Measurements from ENCODE around the gene MAPK12.

Gene MAPK12

DNA sequence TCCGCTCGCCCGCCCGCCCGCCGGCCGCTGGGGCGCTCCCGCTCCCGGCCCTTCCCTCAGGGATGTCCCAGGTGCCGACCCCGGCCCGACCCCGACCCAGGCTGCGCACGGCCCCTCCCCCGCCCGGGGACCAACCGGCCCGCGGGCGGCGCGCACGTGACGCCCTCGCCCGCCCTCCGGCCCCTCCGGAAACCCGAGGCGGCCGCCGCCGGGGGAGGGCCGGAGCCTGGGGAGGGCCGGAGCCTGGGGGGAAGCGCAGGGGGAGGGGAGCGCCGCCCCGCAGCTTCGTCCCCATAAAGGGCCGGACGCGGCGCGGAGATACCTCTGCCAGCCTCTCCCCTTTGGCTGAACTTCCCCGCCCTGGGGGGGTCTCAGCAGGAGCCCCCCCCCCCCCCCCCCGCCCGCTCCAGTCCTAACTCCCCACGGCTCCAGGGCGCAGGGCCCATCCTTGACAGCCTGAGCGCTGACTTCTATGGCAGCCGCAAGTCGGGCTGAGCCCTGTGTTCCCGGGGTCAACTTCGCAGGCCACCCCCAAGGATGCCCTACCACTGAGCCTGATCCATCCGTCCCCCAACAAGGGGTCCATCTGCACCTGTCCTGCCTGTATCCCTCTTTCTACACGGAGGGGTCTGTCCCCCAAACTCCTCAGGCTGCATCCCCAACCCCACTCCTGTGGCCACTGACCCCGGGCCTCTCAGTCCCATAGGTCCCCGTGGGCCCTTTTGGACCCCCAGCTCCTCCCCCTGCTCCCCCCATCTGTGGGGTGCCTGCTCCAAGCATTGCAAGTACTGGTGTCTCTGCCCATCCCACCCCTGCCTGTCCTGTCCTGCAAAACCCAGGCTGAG is at the start of gene MAPK12:
TSS of gene MAPK12 (minus strand) at position 69 of the 845 bp plus-strand sequence. CDS start 174 bp downstream, outside the sequence.
- Histone ChIP-seq H3K9ac (ENCODE audit: low read depth, low read length, poor library complexity, severe bottlenecking) (no peak within 1 kb of the TSS), H3K36me3 (ENCODE audit: insufficient read depth, low read length) (no peaks in the 10 kb centered on the region), H2AFZ (ENCODE audit: low read length) (no peak within 1 kb of the TSS)

DNA sequence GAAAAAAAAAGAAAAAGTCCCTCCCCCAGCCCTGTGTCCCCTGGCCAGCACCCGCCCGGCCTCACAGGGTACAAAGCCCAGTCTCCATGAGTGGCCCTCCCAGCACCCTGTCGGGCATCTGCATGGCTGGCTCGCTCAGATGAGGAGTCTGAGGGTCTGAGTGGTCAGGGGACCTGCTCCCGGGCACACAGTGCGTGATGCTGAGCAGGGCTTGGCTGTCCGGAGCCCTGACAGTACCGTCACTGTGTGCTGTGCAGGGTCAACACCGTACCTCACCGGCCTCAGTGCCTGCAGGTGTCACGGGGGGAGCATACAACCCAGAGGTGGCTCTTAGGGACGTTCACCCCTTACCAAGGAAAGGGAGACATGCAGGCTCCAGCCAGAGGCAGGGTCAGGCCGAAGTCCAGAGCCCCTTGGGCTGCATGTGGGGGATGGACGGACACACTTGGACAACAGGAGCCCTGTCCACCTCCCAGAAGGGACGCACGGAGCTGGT is 49.5 kb upstream of the MAPK12 start:
- Histone ChIP-seq H3K27me3 (ENCODE audit: insufficient read depth, low read length, poor library complexity, severe bottlenecking) (no peaks in the 10 kb centered on the region), H3K4me2 (ENCODE audit: low read depth, low read length, poor library complexity, severe bottlenecking) (no peak overlapping the region), H4K20me1 (ENCODE audit: insufficient read depth, low read length, poor library complexity, severe bottlenecking) (no peaks in the 10 kb centered on the region), H3K4me1 (ENCODE audit: insufficient read depth, low read length, poor library complexity, severe bottlenecking) (peaks cover 62% of the 10 kb centered on the region), H3K9me2 (replicated peaks; ENCODE audit: low read depth, low read length) (no peaks in the 10 kb centered on the region), H3F3A (ENCODE audit: low read depth) (0 out of 2 replicates have a peak, but pooled peaks cover 5% of the 10 kb centered on the region), H3K36me3 (ENCODE audit: insufficient read depth, low read length) (no peaks in the 10 kb centered on the region), H3K79me2 (ENCODE audit: insufficient read depth, low read length) (peaks cover 12% of the 10 kb centered on the region; the same call in 1 of the 2 replicates), H3K4me3 (ENCODE audit: low read length, poor library complexity, severe bottlenecking) (no peak overlapping the region), H3K9ac (ENCODE audit: low read depth, low read length, poor library complexity, severe bottlenecking) (no peak overlapping the region), H3K9me3 (ENCODE audit: insufficient read depth, low read depth, low read length) (no peaks in the 10 kb centered on the region), H2AFZ (ENCODE audit: low read length) (no peak overlapping the region)
- no peak for TF ChIP-seq EZH2phosphoT487 (IDR thresholded peaks at IDR 0.05; ENCODE audit: borderline replicate concordance)

More for the DNA sequence above, at the start of gene MAPK12:
- H3K4me2 ChIP-seq (ENCODE audit: low read depth, low read length, poor library complexity, severe bottlenecking), result no peak within 1 kb of the TSS
- no peaks in the 10 kb centered on the region for H3K79me2 ChIP-seq (ENCODE audit: insufficient read depth, low read length)
- H3K27me3 ChIP-seq (ENCODE audit: insufficient read depth, low read length, poor library complexity, severe bottlenecking), result no peaks in the 10 kb centered on the region
- H3K4me3 ChIP-seq (ENCODE audit: low read length, poor library complexity, severe bottlenecking), result no peak within 1 kb of the TSS
- H3K9me2 ChIP-seq (replicated peaks; ENCODE audit: low read depth, low read length), result no peaks in the 10 kb centered on the region
- H4K20me1 ChIP-seq (ENCODE audit: insufficient read depth, low read length, poor library complexity, severe bottlenecking), result no peaks in the 10 kb centered on the region
- H3K9me3 ChIP-seq (ENCODE audit: insufficient read depth, low read depth, low read length), result no peaks in the 10 kb centered on the region; the same call in 1 of the 2 replicates
- no peaks in the 10 kb centered on the region for H3K4me1 ChIP-seq (ENCODE audit: insufficient read depth, low read length, poor library complexity, severe bottlenecking)
- H3F3A ChIP-seq (ENCODE audit: low read depth), result no peaks in the 10 kb centered on the region
- no peak for TF ChIP-seq EZH2phosphoT487 (IDR thresholded peaks at IDR 0.05; ENCODE audit: borderline replicate concordance)
- TF ChIP-seq, protein P1, sequence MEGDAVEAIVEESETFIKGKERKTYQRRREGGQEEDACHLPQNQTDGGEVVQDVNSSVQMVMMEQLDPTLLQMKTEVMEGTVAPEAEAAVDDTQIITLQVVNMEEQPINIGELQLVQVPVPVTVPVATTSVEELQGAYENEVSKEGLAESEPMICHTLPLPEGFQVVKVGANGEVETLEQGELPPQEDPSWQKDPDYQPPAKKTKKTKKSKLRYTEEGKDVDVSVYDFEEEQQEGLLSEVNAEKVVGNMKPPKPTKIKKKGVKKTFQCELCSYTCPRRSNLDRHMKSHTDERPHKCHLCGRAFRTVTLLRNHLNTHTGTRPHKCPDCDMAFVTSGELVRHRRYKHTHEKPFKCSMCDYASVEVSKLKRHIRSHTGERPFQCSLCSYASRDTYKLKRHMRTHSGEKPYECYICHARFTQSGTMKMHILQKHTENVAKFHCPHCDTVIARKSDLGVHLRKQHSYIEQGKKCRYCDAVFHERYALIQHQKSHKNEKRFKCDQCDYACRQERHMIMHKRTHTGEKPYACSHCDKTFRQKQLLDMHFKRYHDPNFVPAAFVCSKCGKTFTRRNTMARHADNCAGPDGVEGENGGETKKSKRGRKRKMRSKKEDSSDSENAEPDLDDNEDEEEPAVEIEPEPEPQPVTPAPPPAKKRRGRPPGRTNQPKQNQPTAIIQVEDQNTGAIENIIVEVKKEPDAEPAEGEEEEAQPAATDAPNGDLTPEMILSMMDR (conservative IDR thresholded peaks at IDR 0.05; ENCODE audit: low read length), result no peak

DNA sequence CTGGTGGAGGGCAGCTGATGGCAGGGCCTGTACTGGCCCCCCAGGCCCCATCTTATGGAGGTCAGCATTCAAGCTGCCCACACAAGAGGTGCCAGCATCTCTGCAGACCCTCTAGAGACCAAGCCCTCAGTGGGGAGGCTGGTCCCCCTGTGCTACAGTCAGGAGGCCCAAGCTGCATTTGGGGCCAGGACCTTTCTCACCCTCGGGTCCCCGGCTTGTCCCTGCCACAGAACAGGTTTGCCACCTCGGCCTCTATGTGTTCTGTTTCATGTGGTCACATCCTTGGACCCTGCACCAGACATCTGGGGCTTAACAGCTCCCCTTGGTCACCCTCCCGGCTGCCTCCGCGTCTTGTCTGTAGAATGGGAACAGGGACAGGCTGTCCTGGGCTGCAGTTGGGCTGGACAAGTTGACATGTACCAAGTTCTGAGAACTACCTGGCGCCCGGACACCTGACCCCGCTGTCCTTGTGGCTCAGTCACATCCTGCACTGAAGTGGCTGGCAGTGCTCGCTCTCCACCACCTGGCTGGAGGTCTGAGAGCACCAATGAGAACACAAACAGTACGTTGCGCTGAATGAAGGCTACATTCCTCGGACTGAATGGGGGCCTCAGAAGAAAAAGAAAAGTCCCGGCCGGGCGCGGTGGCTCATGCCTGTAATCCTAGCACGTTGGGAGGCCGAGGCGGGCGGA is 48.7 kb upstream of the MAPK12 start:
- H4K20me1 ChIP-seq (ENCODE audit: insufficient read depth, low read length, poor library complexity, severe bottlenecking), result peaks cover 7% of the 10 kb centered on the region
- peaks cover 21% of the 10 kb centered on the region for H3K79me2 ChIP-seq (ENCODE audit: insufficient read depth, low read length)
- no peaks in the 10 kb centered on the region for H3K27me3 ChIP-seq (ENCODE audit: insufficient read depth, low read length, poor library complexity, severe bottlenecking)

More for the DNA sequence above, 48.7 kb upstream of the MAPK12 start:
- H3K9me3 ChIP-seq (ENCODE audit: insufficient read depth, low read depth, low read length), result no peaks in the 10 kb centered on the region
- H3K4me2 ChIP-seq (ENCODE audit: low read depth, low read length, poor library complexity, severe bottlenecking), result no peak overlapping the region
- H3K9ac ChIP-seq (ENCODE audit: low read depth, low read length, poor library complexity, severe bottlenecking), result no peak overlapping the region
- peaks cover 61% of the 10 kb centered on the region for H3K4me1 ChIP-seq (ENCODE audit: insufficient read depth, low read length, poor library complexity, severe bottlenecking)
- 0 out of 2 replicates have a peak, but pooled peaks cover 5% of the 10 kb centered on the region for H3F3A ChIP-seq (ENCODE audit: low read depth)
- H3K36me3 ChIP-seq (ENCODE audit: insufficient read depth, low read length), result no peaks in the 10 kb centered on the region
- no peak overlapping the region for H2AFZ ChIP-seq (ENCODE audit: low read length)
- H3K4me3 ChIP-seq (ENCODE audit: low read length, poor library complexity, severe bottlenecking), result no peak overlapping the region
- H3K9me2 ChIP-seq (replicated peaks; ENCODE audit: low read depth, low read length), result no peaks in the 10 kb centered on the region
- TF ChIP-seq, protein P1 (conservative IDR thresholded peaks at IDR 0.05; ENCODE audit: low read length), result no peak
- TF ChIP-seq EZH2phosphoT487 (IDR thresholded peaks at IDR 0.05; ENCODE audit: borderline replicate concordance), result no peak
